GM08714 (cell line): ENCODE measurements around the gene MRPL39.

ENCODE experiments used
- H3K4me3 ChIP-seq: fragments of 200-500 bp; sonication (Bioruptor generic); 2 replicates; pipeline ENCODE4 v1.5.1; 2014; ENCODE audit warnings: mild to moderate bottlenecking, low read length, inconsistent platforms
- ZNF274 ChIP-seq: IDR thresholded peaks from 2 replicates; pipeline ENCODE4 v1.6.1; 2012; ENCODE audit warnings: mild to moderate bottlenecking, low read depth, low read length

Gene MRPL39

DNA sequence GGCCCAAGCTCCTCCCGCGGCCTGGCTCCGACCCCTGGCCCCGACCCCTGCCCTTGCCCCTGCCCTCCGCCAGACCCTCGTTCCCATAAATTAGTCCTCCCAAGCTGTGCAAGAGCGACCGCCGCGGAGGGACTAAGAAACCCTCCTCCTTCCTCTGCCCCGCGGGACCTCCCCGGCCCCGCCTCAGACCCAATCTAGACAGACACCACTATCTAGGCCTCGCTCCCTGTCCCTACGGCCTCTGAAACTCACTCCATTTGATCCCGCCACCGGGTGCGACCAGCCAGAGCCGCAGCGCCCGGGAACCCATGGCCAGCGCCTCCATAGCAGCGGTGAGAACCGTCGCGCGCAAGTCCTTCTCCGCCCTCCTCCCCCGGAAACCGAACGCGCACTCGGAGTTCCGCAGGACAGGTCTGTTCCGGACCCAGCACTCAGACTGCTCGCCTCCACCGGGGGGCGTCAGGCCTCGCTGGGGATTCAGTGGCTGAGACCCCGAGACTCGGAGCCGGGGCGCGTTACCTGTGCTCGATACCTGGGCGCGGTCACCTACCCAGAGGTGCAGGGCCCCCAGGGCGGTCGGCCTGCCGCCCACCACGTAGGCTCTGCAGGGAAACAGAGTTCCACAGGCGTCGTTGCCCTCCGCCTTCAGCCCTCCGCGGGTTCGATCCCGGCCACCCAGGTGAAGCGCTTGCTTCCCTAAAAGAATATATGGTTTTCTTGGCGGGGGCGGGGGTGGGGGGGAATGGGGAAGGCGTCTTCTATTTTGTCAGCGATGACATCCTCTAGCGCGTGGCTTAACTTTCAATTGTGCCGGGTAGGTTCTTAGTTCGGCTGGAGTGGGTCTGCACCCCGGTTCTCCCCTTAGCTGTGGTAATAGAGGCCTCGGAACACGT, at the start of gene MRPL39:
MRPL39 (minus strand) TSS at position 331 of the 893 bp plus-strand sequence; CDS start at position 325, 6 bp downstream.
- peak within 1 kb of the TSS; percentile 77 for H3K4me3 ChIP-seq
- TF ChIP-seq ZNF274, result no peak

DNA sequence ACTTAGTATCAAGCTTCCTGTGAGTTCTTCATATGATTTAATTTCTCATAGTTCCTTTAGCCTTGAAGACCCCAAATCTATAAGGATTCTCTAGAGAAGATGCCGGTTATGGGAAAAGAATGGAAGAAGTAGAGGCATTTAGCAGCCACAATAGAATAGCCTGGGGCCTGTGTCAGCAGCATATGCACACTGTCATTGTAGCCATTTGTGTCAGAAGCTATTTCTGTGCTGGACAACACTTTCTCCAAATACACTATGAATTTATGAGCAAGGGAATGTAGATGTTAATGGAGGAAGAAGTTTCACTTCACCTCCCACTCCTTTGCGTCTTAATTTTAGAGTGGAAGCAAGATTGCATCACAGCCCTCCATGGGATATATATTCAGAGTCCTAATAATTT, 49.1 kb upstream of the MRPL39 start:
- no peak for TF ChIP-seq ZNF274
- no peak overlapping the region for H3K4me3 ChIP-seq

- H3K4me3 ChIP-seq, result no peak overlapping the region
- TF ChIP-seq ZNF274, result no peak
Observed at GRCh38 chr21:25649146-25649545, 41.9 kb upstream of the MRPL39 start.

DNA sequence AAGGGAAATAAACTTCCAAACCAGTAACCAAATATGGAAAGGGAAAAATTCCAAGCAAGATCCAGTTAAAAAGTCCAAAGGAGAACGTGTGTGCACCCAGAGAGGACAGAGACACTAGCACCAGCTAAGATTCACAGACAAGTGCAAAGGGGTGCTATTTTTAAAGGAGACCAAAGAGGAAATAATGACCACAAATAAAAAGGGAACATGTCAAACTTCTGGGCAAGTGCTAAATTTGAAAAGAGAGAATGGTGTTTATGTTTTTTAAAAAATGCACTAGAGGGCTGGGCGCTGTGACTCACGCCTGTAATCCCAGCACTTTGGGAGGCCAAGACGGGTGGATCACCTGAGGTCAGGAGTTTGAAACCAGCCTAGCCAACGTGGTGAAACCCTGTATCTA, 40.4 kb upstream of the MRPL39 start:
- no peak overlapping the region for H3K4me3 ChIP-seq
- TF ChIP-seq ZNF274, result no peak

- TF ChIP-seq ZNF274, result no peak
- H3K4me3 ChIP-seq, result no peak overlapping the region
Observed at GRCh38 chr21:25646474-25646873, 39.2 kb upstream of the MRPL39 start.

GRCh38 chr21:25643486-25643885, 36.2 kb upstream of the MRPL39 start:
- H3K4me3 ChIP-seq, result no peak overlapping the region
- no peak for TF ChIP-seq ZNF274

DNA sequence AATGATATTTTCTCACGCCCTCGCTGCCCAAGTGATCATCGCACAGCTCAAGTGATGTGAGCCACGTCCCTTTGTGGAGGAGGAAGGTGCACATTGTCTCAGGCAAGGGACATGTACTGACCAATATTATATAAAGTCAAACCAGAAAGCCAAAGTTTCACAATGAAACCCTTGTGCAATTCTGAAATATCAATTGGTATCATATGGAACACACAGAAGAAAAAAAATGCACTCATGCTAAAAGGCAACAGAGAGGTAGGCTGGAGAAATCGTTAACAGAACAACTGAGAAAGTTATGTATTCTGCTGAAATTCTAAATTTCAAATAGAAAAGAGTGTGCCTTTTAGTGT, 33.6 kb upstream of the MRPL39 start:
- TF ChIP-seq ZNF274, result no peak
- H3K4me3 ChIP-seq, result no peak overlapping the region

DNA sequence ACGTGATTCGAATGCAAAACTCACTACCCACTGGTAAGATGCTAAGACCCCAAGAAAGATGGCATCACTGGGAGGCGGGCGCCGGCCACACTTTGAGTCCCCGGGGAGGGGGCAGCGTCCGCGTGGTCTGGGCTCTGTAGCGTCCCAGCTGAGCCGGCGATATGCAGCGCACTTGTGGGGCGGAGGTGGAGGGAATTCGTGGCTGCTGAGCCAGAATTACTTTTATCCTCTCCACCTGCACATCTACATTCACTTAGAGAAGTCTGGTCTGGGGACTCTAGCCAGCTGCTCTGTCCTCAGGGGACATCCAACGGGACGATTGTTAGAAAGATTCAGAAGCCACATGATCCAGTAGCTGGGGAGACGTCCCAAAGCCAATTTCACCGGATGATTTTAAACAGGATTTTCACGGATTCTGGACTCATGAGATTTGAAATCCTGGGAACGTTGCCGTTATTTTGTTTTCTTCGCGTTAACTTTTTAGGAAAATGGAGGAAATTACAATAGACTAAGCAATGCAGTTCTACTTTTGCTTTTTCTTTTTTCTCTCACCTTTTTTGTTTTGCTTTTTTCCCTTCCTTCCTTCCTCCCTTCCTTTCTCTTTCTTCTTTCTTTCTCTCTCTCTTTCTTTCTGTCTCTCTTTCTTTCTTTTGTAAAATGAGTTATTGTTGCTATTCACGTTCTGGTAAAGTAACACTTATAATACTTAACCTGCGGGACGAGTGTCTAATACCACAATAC, 33.1 kb upstream of the MRPL39 start:
- no peak for TF ChIP-seq ZNF274
- H3K4me3 ChIP-seq, result peak overlapping the region; percentile 54

DNA sequence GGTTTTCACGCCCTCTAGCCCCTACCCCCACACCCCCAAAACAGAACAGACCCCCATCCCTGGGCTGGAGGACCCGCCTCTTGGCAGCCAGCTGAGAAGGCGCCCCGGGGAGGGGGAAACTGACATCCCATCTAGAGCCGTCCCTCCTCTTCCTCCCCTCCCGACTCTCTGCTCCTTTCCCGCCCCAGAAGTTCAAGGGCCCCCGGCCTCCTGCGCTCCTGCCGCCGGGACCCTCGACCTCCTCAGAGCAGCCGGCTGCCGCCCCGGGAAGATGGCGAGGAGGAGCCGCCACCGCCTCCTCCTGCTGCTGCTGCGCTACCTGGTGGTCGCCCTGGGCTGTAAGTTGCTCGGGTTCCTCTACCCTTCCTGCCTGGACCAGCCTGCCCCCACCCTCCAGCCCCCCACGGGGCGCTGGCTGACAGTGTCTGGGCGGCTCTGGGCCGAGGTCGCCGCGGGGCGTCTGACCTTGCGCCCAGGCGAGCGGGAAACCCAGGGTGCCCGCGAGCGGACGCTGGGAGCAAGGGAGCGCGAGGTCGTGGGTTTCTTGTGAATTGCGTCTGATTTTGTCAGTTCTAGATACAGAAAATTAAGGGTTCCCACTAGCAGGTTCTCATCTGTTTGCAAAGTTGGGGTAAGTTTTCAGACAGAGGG, 32.4 kb upstream of the MRPL39 start:
- peak overlapping the region; percentile 54 for H3K4me3 ChIP-seq
- no peak for TF ChIP-seq ZNF274

DNA sequence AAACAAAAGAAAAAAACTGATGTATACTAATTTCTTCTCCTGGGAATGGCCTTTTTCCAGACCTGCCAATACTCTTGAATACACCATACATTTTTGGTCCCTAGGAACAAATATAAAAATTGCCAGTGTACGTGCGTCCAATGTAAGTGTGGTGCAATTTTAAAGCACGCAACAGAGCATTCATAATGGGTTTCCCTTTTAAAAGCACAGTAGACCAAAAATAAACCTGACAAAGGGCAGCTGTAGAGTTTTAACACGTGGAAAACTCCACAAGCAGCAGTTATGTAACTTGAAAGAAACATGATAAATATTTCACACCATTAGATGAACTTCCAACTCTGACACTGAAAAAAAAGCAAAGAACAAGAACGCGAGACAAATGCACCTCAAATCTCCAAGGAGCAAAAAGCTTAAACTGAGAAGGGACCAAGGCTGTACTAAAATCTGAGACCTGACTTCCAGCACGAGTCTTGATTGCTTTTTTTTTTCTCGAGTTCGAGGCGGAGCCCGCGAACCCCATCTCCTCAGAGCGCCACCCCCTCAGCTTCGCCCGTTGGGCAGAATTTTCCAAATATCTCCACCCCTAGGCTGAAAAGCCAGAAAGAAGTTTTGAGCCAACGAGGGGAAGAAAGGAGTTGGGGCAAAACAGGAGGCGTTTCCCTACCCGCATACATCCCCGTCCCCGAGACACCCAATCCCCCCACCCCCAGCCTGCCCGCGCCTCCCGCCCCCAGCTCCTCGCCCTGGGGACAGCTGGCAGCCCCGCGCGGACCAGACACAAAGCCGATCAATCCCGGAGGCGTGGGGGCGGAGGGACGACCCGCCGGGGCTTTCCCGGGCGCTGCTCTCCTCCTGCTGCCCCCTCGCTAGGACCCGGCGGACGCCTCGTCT, 31.6 kb upstream of the MRPL39 start, which contains the start of gene JAM2:
JAM2 (plus strand) TSS at position 599 of the 891 bp plus-strand sequence. CDS start 564 bp downstream, outside the sequence.
- no peak for TF ChIP-seq ZNF274
- H3K4me3 ChIP-seq, result peak within 1 kb of the TSS; percentile 54

GRCh38 chr21:25637851-25638659, 30.8 kb upstream of the MRPL39 start:
- H3K4me3 ChIP-seq, result no peak overlapping the region; the same call in 1 of the 2 replicates
- no peak for TF ChIP-seq ZNF274

DNA sequence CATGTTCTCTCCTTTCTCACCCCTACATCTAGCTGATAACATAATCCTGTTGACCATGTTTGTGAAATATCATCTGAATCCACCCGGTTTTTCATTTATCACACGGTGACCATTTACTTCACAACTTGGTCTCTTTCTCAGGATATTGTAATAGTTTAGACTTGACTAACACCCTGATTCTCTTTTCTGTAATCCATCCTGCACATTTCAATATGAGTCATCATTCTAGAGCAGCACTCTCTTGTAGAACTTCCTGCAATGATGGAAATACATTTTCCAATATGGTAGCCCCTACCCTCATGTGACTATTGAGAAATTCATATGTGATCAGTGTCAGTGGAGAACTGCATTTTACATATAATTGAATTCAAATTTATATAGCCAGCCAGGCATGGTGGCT, 29.4 kb upstream of the MRPL39 start:
- TF ChIP-seq ZNF274, result no peak
- H3K4me3 ChIP-seq, result no peak overlapping the region

DNA sequence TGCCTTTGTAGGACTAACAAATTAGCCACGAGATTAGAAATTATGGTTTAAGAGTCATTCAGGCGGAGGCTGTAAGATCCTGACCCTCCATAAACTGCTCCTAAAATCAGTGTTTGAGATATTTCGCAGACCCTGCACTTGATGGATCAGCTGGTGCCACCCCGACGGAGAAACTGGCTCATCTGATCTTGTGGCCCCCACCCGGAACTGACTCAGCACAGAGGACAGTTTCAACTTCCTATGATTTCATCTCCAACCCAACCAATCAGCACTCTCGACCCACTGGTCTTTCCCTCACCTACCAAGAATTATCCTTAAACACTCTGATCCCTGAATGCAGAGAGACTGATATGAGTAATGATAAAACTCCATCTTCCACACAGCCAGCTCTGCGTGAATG, 28.0 kb upstream of the MRPL39 start:
- no peak overlapping the region for H3K4me3 ChIP-seq
- no peak for TF ChIP-seq ZNF274
